ENCODE data around the gene EEPD1.

DNA sequence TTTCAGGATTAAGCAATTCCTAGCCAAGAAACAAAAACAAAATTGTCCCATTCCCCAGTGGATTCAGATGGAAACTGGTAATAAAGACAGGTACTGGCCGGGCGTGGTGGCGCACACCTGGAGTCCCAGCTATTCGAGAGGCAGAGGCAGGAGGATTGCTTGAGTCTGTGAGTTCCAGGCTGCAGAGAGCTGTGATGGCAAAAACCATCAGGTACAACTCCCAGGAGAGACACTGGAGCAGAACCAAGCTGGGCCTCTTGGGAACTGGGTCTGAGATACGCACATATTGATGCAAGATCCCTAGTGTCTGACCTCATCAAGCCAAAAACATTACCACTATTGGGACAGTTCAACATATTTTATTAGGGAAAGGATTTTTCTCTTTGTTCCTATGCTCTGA, 152.6 kb downstream of the EEPD1 start:
- TF ChIP-seq, protein P1, sequence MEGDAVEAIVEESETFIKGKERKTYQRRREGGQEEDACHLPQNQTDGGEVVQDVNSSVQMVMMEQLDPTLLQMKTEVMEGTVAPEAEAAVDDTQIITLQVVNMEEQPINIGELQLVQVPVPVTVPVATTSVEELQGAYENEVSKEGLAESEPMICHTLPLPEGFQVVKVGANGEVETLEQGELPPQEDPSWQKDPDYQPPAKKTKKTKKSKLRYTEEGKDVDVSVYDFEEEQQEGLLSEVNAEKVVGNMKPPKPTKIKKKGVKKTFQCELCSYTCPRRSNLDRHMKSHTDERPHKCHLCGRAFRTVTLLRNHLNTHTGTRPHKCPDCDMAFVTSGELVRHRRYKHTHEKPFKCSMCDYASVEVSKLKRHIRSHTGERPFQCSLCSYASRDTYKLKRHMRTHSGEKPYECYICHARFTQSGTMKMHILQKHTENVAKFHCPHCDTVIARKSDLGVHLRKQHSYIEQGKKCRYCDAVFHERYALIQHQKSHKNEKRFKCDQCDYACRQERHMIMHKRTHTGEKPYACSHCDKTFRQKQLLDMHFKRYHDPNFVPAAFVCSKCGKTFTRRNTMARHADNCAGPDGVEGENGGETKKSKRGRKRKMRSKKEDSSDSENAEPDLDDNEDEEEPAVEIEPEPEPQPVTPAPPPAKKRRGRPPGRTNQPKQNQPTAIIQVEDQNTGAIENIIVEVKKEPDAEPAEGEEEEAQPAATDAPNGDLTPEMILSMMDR (IDR thresholded peaks at IDR 0.05) = no peak
- no peak for TF ChIP-seq POLR2A (IDR thresholded peaks at IDR 0.05)
